A673 (cell line): ENCODE measurements around the gene SENP6.

ENCODE experiments used
- EZH2 ChIP-seq: fragments of 200-600 bp; sonication (generic); IDR thresholded peaks from 2 replicates; pipeline ENCODE4 v1.6.1; 2017; ENCODE audit warnings: borderline replicate concordance, low read depth, mild to moderate bottlenecking, mixed read lengths, antibody characterized with exemption, low read length; ENCODE audit not compliant: poor library complexity, severe bottlenecking
- TF ChIP-seq, protein P1 (sequence below): fragments of 300-800, 200-600 bp; sonication (generic); conservative IDR thresholded peaks from 2 replicates; pipeline ENCODE4 v1.5.1; 2017; ENCODE audit warnings: low read depth, mild to moderate bottlenecking, antibody characterized with exemption, low read length, moderate library complexity, mixed read lengths

- TF ChIP-seq, protein P1, sequence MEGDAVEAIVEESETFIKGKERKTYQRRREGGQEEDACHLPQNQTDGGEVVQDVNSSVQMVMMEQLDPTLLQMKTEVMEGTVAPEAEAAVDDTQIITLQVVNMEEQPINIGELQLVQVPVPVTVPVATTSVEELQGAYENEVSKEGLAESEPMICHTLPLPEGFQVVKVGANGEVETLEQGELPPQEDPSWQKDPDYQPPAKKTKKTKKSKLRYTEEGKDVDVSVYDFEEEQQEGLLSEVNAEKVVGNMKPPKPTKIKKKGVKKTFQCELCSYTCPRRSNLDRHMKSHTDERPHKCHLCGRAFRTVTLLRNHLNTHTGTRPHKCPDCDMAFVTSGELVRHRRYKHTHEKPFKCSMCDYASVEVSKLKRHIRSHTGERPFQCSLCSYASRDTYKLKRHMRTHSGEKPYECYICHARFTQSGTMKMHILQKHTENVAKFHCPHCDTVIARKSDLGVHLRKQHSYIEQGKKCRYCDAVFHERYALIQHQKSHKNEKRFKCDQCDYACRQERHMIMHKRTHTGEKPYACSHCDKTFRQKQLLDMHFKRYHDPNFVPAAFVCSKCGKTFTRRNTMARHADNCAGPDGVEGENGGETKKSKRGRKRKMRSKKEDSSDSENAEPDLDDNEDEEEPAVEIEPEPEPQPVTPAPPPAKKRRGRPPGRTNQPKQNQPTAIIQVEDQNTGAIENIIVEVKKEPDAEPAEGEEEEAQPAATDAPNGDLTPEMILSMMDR = no peak
- TF ChIP-seq EZH2 = no peak
These were observed 55.6 kb downstream of the SENP6 start for GRCh38 chr6:75657327-75657726.
